Heart right ventricle (tissue), 16 donors: ENCODE measurements around the gene INHA. TPM values are rescaled to one million over a fixed set of nuclear protein-coding genes. Genes with fewer than 3 reads are reported as not detected.

Source experiments
- ATAC-seq, 8 donors: fragments of 200-7000 bp; cut with Tn5 transposase; one replicate each; pipeline ENCODE4 v1.9.1; 2020; ENCODE audit warnings: mild to moderate bottlenecking in 8 of 8, moderate library complexity in 8 of 8, moderate number of reproducible peaks in 1 of 8
- DNase-seq, 2 donors: peaks; one replicate each; pipeline ENCODE4 v3.0.0-alpha.2; 2020
- H3K27ac ChIP-seq, 10 donors: fragments of 200-600 bp; sonication (generic) in 2 of 10; one replicate each; pipeline versions ENCODE4 v1.5.0 to v1.8.0; 2020 to 2022; ENCODE audit warnings: mild to moderate bottlenecking in 3 of 10
- H3K27me3 ChIP-seq, 7 donors: fragments of 200-600 bp; one replicate each; pipeline ENCODE4 v1.8.0; 2021 to 2022; ENCODE audit warnings: mild to moderate bottlenecking in 2 of 7
- H3K36me3 ChIP-seq, 9 donors: fragments of 200-600 bp; sonication (generic) in 1 of 9; one replicate each; pipeline versions ENCODE4 v1.5.0 to v1.8.0; 2020 to 2022; ENCODE audit warnings: mild to moderate bottlenecking in 2 of 9
- H3K4me1 ChIP-seq, 9 donors: fragments of 200-600 bp; sonication (generic) in 1 of 9; one replicate each; pipeline versions ENCODE4 v1.5.0 to v1.8.0; 2020 to 2022; ENCODE audit warnings: mild to moderate bottlenecking in 4 of 9
- H3K4me3 ChIP-seq, 10 donors: fragments of 200-600 bp; sonication (generic) in 2 of 10; one replicate each; pipeline versions ENCODE4 v1.5.0 to v1.8.0; 2020 to 2022; ENCODE audit warnings: mild to moderate bottlenecking in 7 of 10, moderate library complexity in 2 of 10
- H3K9me3 ChIP-seq, 11 donors: fragments of 200-600 bp in 10 of 11; sonication (generic) in 2 of 11; one replicate each; pipeline versions ENCODE4 v1.5.0 to v1.8.0; 2013 to 2022; ENCODE audit warnings: mild to moderate bottlenecking in 2 of 11, control low read depth in 1 of 11, moderate library complexity in 1 of 11
- CTCF ChIP-seq, 9 donors: fragments of 200-600 bp; sonication (generic) in 2 of 9; IDR thresholded peaks; one replicate each; pipeline versions ENCODE4 v1.5.0 to v1.8.0; 2021 to 2022; ENCODE audit warnings: antibody characterized with exemption in 9 of 9, mild to moderate bottlenecking in 5 of 9, moderate library complexity in 1 of 9
- WGBS, 2 donors: extraction: QIAGEN DNeasy Blood & Tissue Kit; methylation state at CpG; one replicate each; pipeline ENCODE4 v1.1.7; 2013; ENCODE audit warnings: inconsistent platforms in 1 of 2; 5-methylcytosine and 5-hydroxymethylcytosine counted together
- intact Hi-C, 10 donors: fragments of 100-400 bp; cut with DNase I; formaldehyde crosslinking; loops; one replicate each; pipeline versions ENCODE4 v1.11.1 to v1.14.2; 2022
- polyA plus RNA-seq, 2 donors: library from polyadenylated mRNA; stranded (reverse); fragments of 200-250 nt; gene quantifications; one replicate each; pipeline ENCODE4 v1.2.3, GENCODE V29; 2013
- total RNA-seq, 10 donors: library from RNA; stranded (reverse); fragmentation: NEBNext Ultra II Directional in 3 of 10; extraction: Animal tissue kit (Norgen Biotek cat#: 25700) in 3 of 10; gene quantifications; one replicate each; pipeline versions ENCODE4 v1.2.1 to v1.2.4, GENCODE V29; 2021 to 2023
- donor health status: Arrhythmogenic right ventricular cardiomyopathy.
- donor health status: ischemic (EF 13 %, LVEDD 7.1; RV severe dilation, severe dysfunction).
- donor health status: healthy with polysubstance abuse.
- donor health status: DM: no; HTN: yes; CAD: no.
- donor health status: DM: no; HTN: no; CAD: no.
- donor health status: ischemic (EF 25% LVEDD 6.9; RV normal size, moderate dysfunction).
- donor health status: ischemic (EF 25% LVEDD 5.7; RV mildly dilated, moderate dysfunction).
- donor health status: healthy.
- donor health status: DM: yes; HTN: yes; CAD: no.
- donor health status: Ischemic cardiomyopathy.
- donor health status: ischemic (EF 35%, LVEDD 5.7; RV mildly dilated, moderate dysfunction).
- donor health status: nonischemic (EF 11% LVEDD 7.7; RV severe dilation, severe dysfunction).
- donor health status: DM: yes; HTN: yes; CAD: no.
- donor health status: PGD.
- donor health status: ischemic (EF 29% LVEDD 5.4; RV normal size, mild dysfunction).
- donor health status: nonischemic (EF 23%, LVEDD 6.1; RV moderate dilation, normal function).

The INHA gene
- total and polyA plus RNA-seq, 12 donors: 1.1 to 22.1 (median 3.0) TPM

GRCh38 chr2:219533930-219534661 lies 38.0 kb upstream of the INHA start:
- H3K4me3 ChIP-seq: no peak overlapping the region
- DNase-seq: no peak
- peaks cover 0 to 8% (median under 1%) of the 10 kb centered on the region in 9 donors for H3K36me3 ChIP-seq
- H3K4me1 ChIP-seq: peaks cover 5 to 27% (median 17%) of the 10 kb centered on the region in 9 donors
- no peaks in the 10 kb centered on the region for H3K9me3 ChIP-seq
- peaks cover 0 to 27% (median 22%) of the 10 kb centered on the region in 7 donors for H3K27me3 ChIP-seq
- 86 to 89% methylated on average over 6 of the region's 6 CpGs for WGBS, 2 donors
- H3K27ac ChIP-seq: no peak overlapping the region
- intact Hi-C loops: loop anchor here in 7 of 10 donors (5.0 kb wide), 3 partner anchors 37 to 77 kb away; partner anchors contain the start of gene GMPPA (in 1 of the 7)
- ATAC-seq: no peak
- no peak for TF ChIP-seq CTCF (IDR thresholded peaks at IDR 0.05)

DNA sequence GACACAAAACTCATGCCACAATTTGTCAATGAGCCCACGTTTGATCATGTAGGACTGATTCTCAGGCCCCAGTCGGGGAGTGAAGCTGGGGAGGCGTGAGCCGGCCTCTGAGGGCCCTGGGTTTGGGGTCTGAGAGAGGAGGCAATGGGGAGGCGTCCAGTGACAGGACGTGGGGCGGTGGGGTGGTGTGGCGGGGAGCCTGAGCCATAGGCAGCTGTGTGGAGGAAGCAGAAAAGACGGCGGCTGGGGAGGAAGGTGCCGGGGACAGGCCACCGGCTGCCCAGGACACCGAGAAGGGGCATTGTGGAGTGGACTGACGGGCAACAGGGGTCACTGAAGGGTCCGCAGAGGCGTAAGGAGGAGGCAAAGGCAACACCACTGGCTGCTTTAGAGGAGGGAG lies 35.7 kb upstream of the INHA start:
- intact Hi-C loops: loop anchor here in 1 of 10 donors (5.0 kb wide), 1 partner anchor 156 kb away; no protein-coding TSS in a partner anchor
- H3K36me3 ChIP-seq: peaks cover 0 to 31% (median 20%) of the 10 kb centered on the region in 9 donors
- 83 to 88% methylated on average over 16 of the region's 16 CpGs for WGBS, 2 donors
- no peak for TF ChIP-seq CTCF (IDR thresholded peaks at IDR 0.05)
- peaks cover 0 to 25% (median 7%) of the 10 kb centered on the region in 7 donors for H3K27me3 ChIP-seq
- H3K4me3 ChIP-seq: no peak overlapping the region
- H3K9me3 ChIP-seq: no peaks in the 10 kb centered on the region
- ATAC-seq (no peak), DNase-seq (no peak)
- H3K27ac ChIP-seq: no peak overlapping the region
- peaks cover 3 to 21% (median 15%) of the 10 kb centered on the region in 9 donors for H3K4me1 ChIP-seq

DNA sequence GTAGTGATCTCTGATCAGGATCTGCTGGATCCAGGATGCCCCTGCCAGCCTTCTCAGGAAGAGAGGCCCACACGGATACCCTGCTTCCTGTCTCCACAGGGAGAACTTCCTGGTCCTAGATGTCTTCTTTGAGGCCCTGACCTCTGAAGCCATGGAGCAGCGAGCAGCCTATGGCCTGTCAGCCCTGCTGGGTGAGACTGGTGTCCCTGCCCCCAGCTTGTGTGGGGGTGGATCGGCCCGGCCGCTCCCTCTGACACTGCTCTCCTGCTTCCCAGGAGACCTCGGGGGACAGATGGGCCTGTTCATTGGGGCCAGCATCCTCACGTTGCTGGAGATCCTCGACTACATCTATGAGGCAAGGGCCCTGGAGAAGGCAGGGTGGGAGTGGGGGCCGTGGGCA lies 35.1 kb upstream of the INHA start:
- no peak overlapping the region for H3K4me3 ChIP-seq
- DNase-seq (no peak), ATAC-seq (no peak)
- intact Hi-C loops: loop anchor here in 1 of 10 donors (5.0 kb wide), 1 partner anchor 155 kb away; no protein-coding TSS in a partner anchor
- no peak for TF ChIP-seq CTCF (IDR thresholded peaks at IDR 0.05)
- WGBS, 2 donors: 48 to 52% methylated on average over 9 of the region's 9 CpGs
- H3K4me1 ChIP-seq: peaks cover 3 to 27% (median 19%) of the 10 kb centered on the region in 9 donors
- H3K27ac ChIP-seq: no peak overlapping the region
- H3K27me3 ChIP-seq: peaks cover 0 to 29% (median 8%) of the 10 kb centered on the region in 7 donors
- no peaks in the 10 kb centered on the region for H3K9me3 ChIP-seq
- H3K36me3 ChIP-seq: peaks cover 0 to 32% (median 20%) of the 10 kb centered on the region in 9 donors

DNA sequence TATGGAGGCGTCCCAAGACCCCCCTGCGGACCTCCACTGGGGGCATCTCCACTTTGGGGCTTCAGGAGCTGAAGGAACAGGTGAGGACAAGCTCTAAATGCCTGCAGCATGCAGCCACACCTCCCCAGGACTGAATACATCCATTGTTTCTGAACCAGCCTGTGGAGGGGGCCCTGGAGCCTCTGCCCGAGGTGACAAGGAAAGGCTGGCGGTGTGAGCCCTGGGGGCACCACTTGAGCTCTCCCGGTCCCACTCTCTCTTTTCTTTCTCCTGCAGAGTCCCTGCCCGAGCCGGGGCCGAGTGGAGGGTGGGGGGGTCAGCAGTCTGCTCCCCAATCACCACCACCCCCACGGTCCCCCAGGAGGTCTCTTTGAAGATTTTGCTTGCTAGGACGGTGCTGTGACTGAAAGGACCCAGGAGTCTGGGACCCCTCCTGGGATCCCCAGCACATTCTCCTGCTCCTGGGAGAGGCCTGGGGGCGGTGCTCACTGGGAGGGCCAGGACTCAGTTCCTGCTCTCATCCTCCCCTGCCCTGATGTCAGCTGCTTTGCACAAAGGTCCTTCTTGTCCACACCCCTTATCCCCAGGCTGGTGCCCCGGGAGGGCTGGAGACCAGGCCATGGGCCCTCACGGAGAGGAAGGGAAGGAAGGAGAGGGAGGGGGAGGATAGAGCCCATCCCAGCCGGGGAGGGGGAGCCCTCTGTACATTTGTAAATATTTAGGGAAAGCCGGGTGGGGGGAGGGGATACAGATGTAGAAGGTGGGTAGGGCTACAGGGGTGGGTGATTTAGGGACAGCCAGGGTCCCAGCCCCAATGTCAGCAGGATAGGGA lies 34.2 kb upstream of the INHA start:
- Histone ChIP-seq H3K9me3 (no peaks in the 10 kb centered on the region), H3K4me3 (no peak overlapping the region), H3K36me3 (peaks cover 0 to 32% (median 20%) of the 10 kb centered on the region in 9 donors), H3K27me3 (peaks cover 0 to 22% (median 8%) of the 10 kb centered on the region in 7 donors), H3K27ac (peak overlapping the region in 1 of 10 donors; percentile 40), H3K4me1 (peaks cover 4 to 36% (median 28%) of the 10 kb centered on the region in 9 donors)
- ATAC-seq (no peak), DNase-seq (no peak)
- no peak for TF ChIP-seq CTCF (IDR thresholded peaks at IDR 0.05)
- WGBS, 2 donors: 40 to 48% methylated on average over 14 to 15 of the region's 15 CpGs
- intact Hi-C loops: loop anchor here in 1 of 10 donors (5.0 kb wide), 1 partner anchor 154 kb away; no protein-coding TSS in a partner anchor
